ENCODE data around the gene ACTN4. TPM values are rescaled to one million over a fixed set of nuclear protein-coding genes. Genes with fewer than 3 reads are reported as not detected.

The ACTN4 gene
- total RNA-seq, 1 experiment from 2014 or later, result 1,233 TPM

GRCh38 chr19:38728752-38729541 is 81.5 kb downstream of the ACTN4 start:
- H3K27ac ChIP-seq, result no peak overlapping the region
- no peaks in the 10 kb centered on the region for H3K27me3 ChIP-seq (ENCODE audit: insufficient read depth, low read depth)
- peaks cover 8% of the 10 kb centered on the region for H3K79me2 ChIP-seq (ENCODE audit: low read depth)
- H3K4me3 ChIP-seq, result no peak overlapping the region
- no peaks in the 10 kb centered on the region for H3K9me2 ChIP-seq (ENCODE audit: insufficient read depth)
- BruUV-seq (replicated peaks), result no TSS peak
- peaks cover 79% of the 10 kb centered on the region for H3F3A ChIP-seq (ENCODE audit: insufficient read depth, low read depth)
- H2AFZ ChIP-seq, result no peak overlapping the region
- H3K4me2 ChIP-seq, result no peak overlapping the region
- intact Hi-C loops (cut with micrococcal nuclease; ENCODE audit: unreplicated experiment), result loop anchor here (1.0 kb wide), 1 partner anchor 109 kb away; no protein-coding TSS in a partner anchor
- no peak for TF ChIP-seq EZH2 (IDR thresholded peaks at IDR 0.05; ENCODE audit: low read depth)
- no peak for TF ChIP-seq CTCF (conservative IDR thresholded peaks at IDR 0.05)
- ChIA-PET CTCF (interaction anchor here (1.0 kb wide), 1 partner anchor 202 kb away, joined by 3 read pairs; the partner anchor contains the start of genes MRPS12 and SARS2), POLR2A (ENCODE audit: unreplicated experiment) (interaction anchor here (0.7 kb wide), 1 partner anchor 102 kb away, joined by 22 read pairs; no protein-coding TSS in a partner anchor)
- H3K9me3 ChIP-seq (ENCODE audit: insufficient read depth, low read depth), result no peaks in the 10 kb centered on the region
- peaks cover 23% of the 10 kb centered on the region; the same call in 1 of the 2 replicates for H3K36me3 ChIP-seq (ENCODE audit: low read depth)
- DNase-seq, result no peak
- H4K20me1 ChIP-seq (ENCODE audit: insufficient read depth), result no peaks in the 10 kb centered on the region
- peaks cover 35% of the 10 kb centered on the region for H3K4me1 ChIP-seq (replicated peaks; ENCODE audit: insufficient read depth)

- TF ChIP-seq EZH2 (IDR thresholded peaks at IDR 0.05; ENCODE audit: low read depth), result no peak
- TF ChIP-seq CTCF (conservative IDR thresholded peaks at IDR 0.05), result peak; percentile 92
- ChIA-PET CTCF (interaction anchor here (0.6 kb wide), 1 partner anchor 11 kb away, joined by 3 read pairs; no protein-coding TSS in a partner anchor), POLR2A (ENCODE audit: unreplicated experiment) (interaction anchor here (0.7 to 1.1 kb wide), 2 partner anchors 101 to 108 kb away, joined by 3 to 22 read pairs; no protein-coding TSS in a partner anchor)
- TSS peak; percentile 71 for BruUV-seq (replicated peaks)
- Histone ChIP-seq H4K20me1 (ENCODE audit: insufficient read depth) (no peaks in the 10 kb centered on the region), H3K9me3 (ENCODE audit: insufficient read depth, low read depth) (no peaks in the 10 kb centered on the region), H3K4me3 (no peak overlapping the region), H3K36me3 (ENCODE audit: low read depth) (peaks cover 16% of the 10 kb centered on the region; the same call in 1 of the 2 replicates), H3K9me2 (ENCODE audit: insufficient read depth) (no peaks in the 10 kb centered on the region), H3K27me3 (ENCODE audit: insufficient read depth, low read depth) (no peaks in the 10 kb centered on the region), H2AFZ (no peak overlapping the region), H3K79me2 (ENCODE audit: low read depth) (peaks cover 18% of the 10 kb centered on the region), H3K4me1 (replicated peaks; ENCODE audit: insufficient read depth) (peaks cover 41% of the 10 kb centered on the region), H3F3A (ENCODE audit: insufficient read depth, low read depth) (peaks cover 84% of the 10 kb centered on the region), H3K4me2 (no peak overlapping the region), H3K27ac (peak overlapping the region; percentile 58; the same call in 1 of the 2 replicates)
- peak; percentile 65 to 81 for DNase-seq
- intact Hi-C loops (cut with micrococcal nuclease; ENCODE audit: unreplicated experiment), result loop anchor here (1.0 to 10.0 kb wide), 4 partner anchors 73 to 215 kb away; partner anchors contain the start of genes MRPS12 and SARS2
Measured at GRCh38 chr19:38729653-38730469, 82.4 kb downstream of the ACTN4 start.

GRCh38 chr19:38730470-38730730 is 83.0 kb downstream of the ACTN4 start:
- peaks cover 84% of the 10 kb centered on the region for H3F3A ChIP-seq (ENCODE audit: insufficient read depth, low read depth)
- no peak overlapping the region for H3K4me3 ChIP-seq
- H3K9me3 ChIP-seq (ENCODE audit: insufficient read depth, low read depth), result no peaks in the 10 kb centered on the region
- intact Hi-C loops (cut with micrococcal nuclease; ENCODE audit: unreplicated experiment), result loop anchor here (5.0 to 10.0 kb wide), 3 partner anchors 73 to 216 kb away; partner anchors contain the start of genes MRPS12 and SARS2
- DNase-seq, result no peak
- ChIA-PET POLR2A (ENCODE audit: unreplicated experiment) (interaction anchor here (0.5 to 1.1 kb wide), 2 partner anchors 39 to 107 kb away, joined by 3 read pairs; no protein-coding TSS in a partner anchor), CTCF (interaction anchor here (0.6 kb wide), 1 partner anchor 12 kb away, joined by 3 read pairs; no protein-coding TSS in a partner anchor)
- no peak overlapping the region for H3K4me2 ChIP-seq
- H4K20me1 ChIP-seq (ENCODE audit: insufficient read depth), result no peaks in the 10 kb centered on the region
- no peak overlapping the region for H2AFZ ChIP-seq
- H3K27me3 ChIP-seq (ENCODE audit: insufficient read depth, low read depth), result no peaks in the 10 kb centered on the region
- no TSS peak for BruUV-seq (replicated peaks)
- H3K27ac ChIP-seq, result peak overlapping the region; percentile 58
- H3K9me2 ChIP-seq (ENCODE audit: insufficient read depth), result no peaks in the 10 kb centered on the region
- peaks cover 41% of the 10 kb centered on the region for H3K4me1 ChIP-seq (replicated peaks; ENCODE audit: insufficient read depth)
- H3K79me2 ChIP-seq (ENCODE audit: low read depth), result peaks cover 22% of the 10 kb centered on the region
- H3K36me3 ChIP-seq (ENCODE audit: low read depth), result peaks cover 10% of the 10 kb centered on the region; the same call in 1 of the 2 replicates
- TF ChIP-seq CTCF (conservative IDR thresholded peaks at IDR 0.05), result no peak
- no peak for TF ChIP-seq EZH2 (IDR thresholded peaks at IDR 0.05; ENCODE audit: low read depth)

Data from PC-9 (cell line).